HG03095 (cell line): ENCODE results near the gene TM4SF4.

Experiments
- ATAC-seq: cut with Tn5 transposase; IDR thresholded peaks from one replicate; pipeline ENCODE4 v1.9.1; 2021; ENCODE audit warnings: moderate library complexity; ENCODE audit not compliant: unreplicated experiment

TM4SF4 gene

DNA sequence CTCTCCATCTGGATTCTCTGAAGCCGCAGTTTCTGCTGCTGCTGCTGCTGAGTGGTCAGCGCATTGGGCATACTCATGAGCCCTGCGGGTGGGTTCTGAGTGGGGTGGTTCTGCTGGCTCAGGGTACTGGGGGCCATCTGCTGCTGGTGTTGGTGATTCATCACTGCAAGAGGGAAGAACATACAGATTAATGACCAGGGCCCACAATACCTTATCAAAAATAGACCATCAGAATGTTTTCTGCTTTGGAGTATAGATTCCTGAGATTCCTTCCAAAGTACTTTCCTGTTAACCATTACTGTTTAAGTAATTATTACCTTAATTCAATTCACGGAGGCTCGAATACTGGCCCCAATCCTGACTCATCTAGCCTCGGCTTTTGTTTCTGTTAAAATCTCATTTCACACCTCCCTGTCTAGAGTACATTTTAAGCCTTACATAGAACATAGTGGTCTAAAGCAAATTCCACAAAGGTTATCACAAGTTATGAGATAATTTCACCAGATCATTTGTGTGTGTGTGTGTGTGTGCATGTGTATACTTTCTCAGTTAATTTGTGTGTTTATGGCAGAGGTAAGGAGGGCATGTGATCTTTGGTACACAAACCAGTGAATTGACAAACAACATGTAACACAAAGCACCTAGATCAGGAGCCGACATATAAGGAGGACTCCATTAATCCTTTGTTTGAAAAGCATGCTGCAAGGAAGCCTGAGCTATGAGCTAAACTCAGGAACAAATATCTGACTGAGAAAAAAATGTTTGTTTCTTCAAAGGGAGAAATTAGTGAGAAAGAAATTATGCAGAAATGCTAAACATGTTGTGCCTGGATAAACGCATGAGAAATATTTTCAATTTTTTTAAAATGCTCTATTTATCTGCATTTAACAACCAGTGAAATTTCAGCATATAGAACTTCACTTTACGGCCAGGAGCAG is 68.1 kb downstream of the TM4SF4 start:
- no peak for ATAC-seq

DNA sequence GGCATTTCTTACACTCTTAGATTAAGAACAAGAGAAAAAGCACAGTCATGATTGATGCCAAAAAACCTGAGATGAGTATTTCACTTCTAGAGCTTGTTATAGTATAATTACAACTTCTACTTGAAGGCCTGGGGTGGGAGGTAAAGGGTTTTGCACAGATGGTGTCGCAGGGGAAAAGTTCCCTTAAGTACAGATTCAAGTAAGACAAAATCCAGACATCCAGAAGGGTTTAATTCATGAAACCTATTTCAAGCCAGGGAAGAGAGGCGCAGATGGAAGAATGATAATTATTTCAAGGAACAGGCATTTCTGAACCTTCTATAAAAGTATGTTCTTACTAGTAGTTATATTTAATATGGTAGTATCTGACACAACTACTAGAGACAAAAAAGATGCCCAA is 70.6 kb downstream of the TM4SF4 start:
- no peak for ATAC-seq

DNA sequence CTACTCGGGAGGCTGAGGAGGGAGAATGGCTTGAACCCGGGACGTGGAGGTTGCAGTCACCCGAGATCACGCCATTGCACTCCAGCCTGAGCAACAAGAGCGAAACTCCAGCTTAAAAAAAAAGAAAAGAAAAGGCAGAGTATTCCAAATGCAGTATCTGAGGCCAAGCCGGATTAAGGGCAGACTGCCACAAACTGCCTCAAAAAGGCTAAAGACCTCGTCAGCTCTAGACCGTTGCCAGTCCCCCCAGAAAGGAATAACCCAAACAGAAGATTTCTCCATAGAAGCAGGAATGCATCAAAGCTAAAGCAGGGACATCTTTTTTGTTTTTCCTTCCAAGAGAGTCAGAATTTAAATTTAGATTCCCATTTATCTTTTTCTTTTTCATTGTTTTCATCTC is 72.9 kb downstream of the TM4SF4 start:
- ATAC-seq = no peak

DNA sequence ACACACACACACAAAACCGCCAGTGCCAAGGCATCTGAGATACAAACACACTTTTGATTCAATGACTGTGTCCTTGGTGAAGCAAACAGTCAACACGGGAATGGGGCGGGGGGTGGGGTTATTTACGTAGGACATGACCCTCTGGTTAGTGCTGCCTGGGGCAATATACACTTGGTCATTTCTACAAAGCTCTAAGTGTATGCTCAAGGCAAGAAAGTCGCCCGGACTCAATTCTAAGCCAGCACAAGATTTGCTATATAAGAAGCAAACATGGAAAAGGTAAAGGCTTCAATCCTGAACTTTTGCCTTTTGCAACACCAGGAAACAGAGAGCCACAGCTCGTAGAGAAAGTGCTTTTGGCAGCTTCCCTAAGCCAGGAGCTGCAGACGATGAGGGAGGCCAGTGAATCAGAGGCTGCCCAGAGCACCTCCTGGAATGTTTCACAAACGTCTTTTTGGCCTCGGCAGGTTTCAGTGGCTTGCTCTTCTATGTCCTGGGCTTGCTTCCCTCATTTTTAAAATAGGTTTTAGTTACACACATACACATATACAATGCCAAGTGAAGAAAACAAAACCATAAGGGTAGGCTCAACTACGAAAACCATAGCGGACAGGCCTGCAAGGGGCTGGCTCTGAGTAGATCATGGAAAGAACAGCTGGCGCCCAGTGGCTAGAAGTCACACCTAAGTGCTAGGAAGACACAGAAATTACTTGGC is 73.6 kb downstream of the TM4SF4 start:
- no peak for ATAC-seq

DNA sequence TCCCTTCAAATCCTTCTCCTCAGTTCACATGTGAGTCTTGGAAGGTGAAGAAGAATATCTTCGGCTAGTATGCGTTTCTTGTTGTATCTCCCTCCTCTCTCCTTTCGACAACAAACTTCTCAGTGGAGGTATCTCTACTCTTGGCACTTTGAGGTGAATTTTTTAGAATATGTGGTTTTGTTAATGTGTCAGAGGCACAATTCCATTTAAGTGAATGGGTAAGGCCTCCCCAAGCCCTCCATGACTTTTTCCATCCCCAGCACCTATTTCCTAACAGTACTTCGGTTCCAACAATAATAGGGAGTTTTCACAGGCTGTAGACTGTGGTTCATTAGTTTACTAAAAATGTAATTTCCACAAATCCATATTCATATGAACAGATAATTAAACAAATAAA is 74.2 kb downstream of the TM4SF4 start:
- no peak for ATAC-seq

DNA sequence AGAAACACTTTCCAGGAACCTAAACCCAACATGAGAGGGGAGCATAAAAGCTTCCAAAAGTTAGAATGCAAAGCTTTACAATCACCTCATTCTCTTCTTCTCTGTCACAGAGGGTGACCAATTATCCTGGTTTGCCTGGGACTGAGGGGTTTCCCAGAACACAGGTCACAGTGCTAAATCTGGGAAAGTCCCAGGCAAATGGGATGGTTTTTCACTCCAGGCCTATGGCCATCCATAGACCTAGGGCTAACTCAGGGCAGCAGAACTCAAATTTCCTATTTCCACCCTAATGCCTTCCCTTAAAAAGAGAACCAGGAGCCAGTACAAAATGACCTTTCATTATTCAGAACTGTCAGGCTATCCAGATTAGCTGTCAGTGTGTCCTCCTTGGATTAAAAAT is 77.0 kb downstream of the TM4SF4 start:
- no peak for ATAC-seq

DNA sequence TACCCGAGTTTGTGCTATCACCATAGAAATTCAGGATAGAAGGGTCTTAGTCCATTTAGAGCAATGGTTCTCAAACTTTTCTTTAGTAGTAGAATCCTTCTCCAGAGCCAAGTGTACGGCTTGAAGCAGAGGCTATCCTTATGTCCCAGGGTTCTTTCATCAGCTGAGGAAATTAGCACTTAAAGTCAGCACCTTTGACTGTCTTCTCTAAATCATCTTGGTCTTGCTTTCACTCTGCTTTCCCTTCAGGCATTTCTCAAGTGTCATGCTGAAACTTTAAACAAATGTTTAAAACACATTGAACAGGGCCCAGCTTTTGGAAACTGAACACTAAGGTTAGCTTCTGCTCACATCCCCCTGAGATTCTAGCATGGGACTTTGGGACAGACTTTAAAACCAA is 78.2 kb downstream of the TM4SF4 start:
- no peak for ATAC-seq
